Measurements from ENCODE around the gene ZNF224.

- TF ChIP-seq E2F4 (CRISPR knock-in tag; IDR thresholded peaks at IDR 0.05; ENCODE audit: borderline replicate concordance, low read depth), result no peak
- no peak for TF ChIP-seq E2F5 (CRISPR knock-in tag; IDR thresholded peaks at IDR 0.05)
- no peak for TF ChIP-seq STAT6 (CRISPR knock-in tag; conservative IDR thresholded peaks at IDR 0.05; ENCODE audit: low read depth)
These were observed 18.6 kb downstream of the ZNF224 start for GRCh38 chr19:44112802-44113137.
